GM23338 (cell line): ENCODE results near the gene ZNF727. TPM values are rescaled to one million over a fixed set of nuclear protein-coding genes. Genes with fewer than 3 reads are reported as not detected.

Source experiments
- ATAC-seq: fragments of 200-7000 bp; cut with Tn5 transposase; 3 replicates; pipeline ENCODE4 v1.9.1; 2020
- DNase-seq: peaks from one replicate; pipeline ENCODE4 v3.0.0-alpha.2; 2015; ENCODE audit warnings: low spot score
- H2AFZ ChIP-seq: fragments of 200-600 bp; sonication (generic); 2 replicates; pipeline ENCODE4 v1.8.0; 2016; ENCODE audit warnings: antibody characterized with exemption, mild to moderate bottlenecking, moderate library complexity
- H3F3A ChIP-seq: fragments of 200-600 bp; sonication (generic); replicated peaks from 2 replicates; pipeline ENCODE4 v1.8.0; 2017; ENCODE audit warnings: antibody characterized with exemption, mixed run types, low read depth
- H3K27ac ChIP-seq: fragments of 200-600 bp; sonication (generic); 2 replicates; pipeline ENCODE4 v1.6.1; 2016; ENCODE audit warnings: low read depth
- H3K27me3 ChIP-seq: fragments of 200-600 bp; sonication (generic); 2 replicates; pipeline ENCODE4 v1.8.0; 2016; ENCODE audit warnings: mild to moderate bottlenecking, mixed run types, moderate library complexity; ENCODE audit not compliant: insufficient read depth
- H3K36me3 ChIP-seq: fragments of 200-600 bp; sonication (generic); 2 replicates; pipeline ENCODE4 v1.8.0; 2016; ENCODE audit warnings: mild to moderate bottlenecking; ENCODE audit not compliant: insufficient read depth
- H3K4me1 ChIP-seq: fragments of 200-600 bp; sonication (generic); 2 replicates; pipeline ENCODE4 v1.8.0; 2016; ENCODE audit warnings: mild to moderate bottlenecking, moderate library complexity; ENCODE audit not compliant: insufficient read depth
- H3K4me2 ChIP-seq: fragments of 200-600 bp; sonication (generic); 2 replicates; pipeline ENCODE4 v1.7.1; 2017; ENCODE audit warnings: mixed run types
- H3K4me3 ChIP-seq: fragments of 200-600 bp; sonication (generic); 2 replicates; pipeline ENCODE4 v1.6.1; 2016; ENCODE audit warnings: mixed run types
- H3K79me2 ChIP-seq: fragments of 200-600 bp; sonication (generic); replicated peaks from 2 replicates; pipeline ENCODE4 v1.8.0; 2017; ENCODE audit warnings: mild to moderate bottlenecking; ENCODE audit not compliant: insufficient read depth
- H3K9me2 ChIP-seq: fragments of 200-600 bp; sonication (generic); 2 replicates; pipeline ENCODE4 v1.8.0; 2017; ENCODE audit not compliant: insufficient read depth
- H4K20me1 ChIP-seq: fragments of 200-600 bp; sonication (generic); replicated peaks from 2 replicates; pipeline ENCODE4 v1.8.0; 2017; ENCODE audit warnings: mild to moderate bottlenecking; ENCODE audit not compliant: insufficient read depth
- H3K27ac Mint-ChIP-seq: 2 replicates; pipeline ENCODE4 v1.8.0; 2020; ENCODE audit warnings: inconsistent platforms, mild to moderate bottlenecking, moderate library complexity, mixed read lengths
- H3K27me3 Mint-ChIP-seq: 3 replicates; pipeline ENCODE4 v1.8.0; 2022; ENCODE audit warnings: low read depth, mild to moderate bottlenecking, moderate library complexity, mixed read lengths, inconsistent platforms; ENCODE audit not compliant: insufficient read depth, poor library complexity
- H3K36me3 Mint-ChIP-seq: 3 replicates; pipeline ENCODE4 v1.8.0; 2021; ENCODE audit warnings: low read depth, mild to moderate bottlenecking, inconsistent platforms, moderate library complexity, mixed read lengths
- H3K4me1 Mint-ChIP-seq: 3 replicates; pipeline ENCODE4 v1.8.0; 2020; ENCODE audit warnings: mild to moderate bottlenecking, inconsistent platforms, mixed read lengths
- H3K4me3 Mint-ChIP-seq: 3 replicates; pipeline ENCODE4 v1.8.0; 2021; ENCODE audit warnings: moderate library complexity, mild to moderate bottlenecking, inconsistent platforms, mixed read lengths
- H3K9me3 Mint-ChIP-seq: 3 replicates; pipeline ENCODE4 v1.8.0; 2020; ENCODE audit warnings: moderate library complexity, mild to moderate bottlenecking, inconsistent platforms, mixed read lengths
- CREB1 ChIP-seq: fragments of 250-450 bp; sonication (Bioruptor Pico); IDR thresholded peaks from 2 replicates; pipeline ENCODE4 v1.5.0; 2020; ENCODE audit warnings: low read depth, mild to moderate bottlenecking, moderate library complexity
- EZH2phosphoT487 ChIP-seq: fragments of 200-600 bp; sonication (generic); IDR thresholded peaks from one replicate; pipeline ENCODE4 v1.8.1; 2018; ENCODE audit warnings: antibody characterized with exemption; ENCODE audit not compliant: unreplicated experiment
- NANOG ChIP-seq: IDR thresholded peaks from 2 replicates; pipeline ENCODE4 v1.6.1; 2016; ENCODE audit warnings: antibody characterized with exemption, borderline replicate concordance
- POLR2AphosphoS5 ChIP-seq: IDR thresholded peaks from 2 replicates; pipeline ENCODE4 v1.6.1; 2016; ENCODE audit warnings: antibody characterized with exemption, low read depth
- STAT1 ChIP-seq: IDR thresholded peaks from one replicate; pipeline ENCODE4 v1.6.1; 2016; ENCODE audit warnings: antibody characterized with exemption; ENCODE audit not compliant: unreplicated experiment
- ZNF114 ChIP-seq: fragments of 250-450 bp; sonication (Bioruptor Pico); IDR thresholded peaks from 2 replicates; pipeline ENCODE4 v1.5.0; 2020; ENCODE audit warnings: mild to moderate bottlenecking, moderate library complexity
- ZNF331 ChIP-seq: fragments of 250-450 bp; sonication (Bioruptor Pico); IDR thresholded peaks from 2 replicates; pipeline ENCODE4 v1.5.0; 2020; ENCODE audit warnings: low read depth, mild to moderate bottlenecking, moderate library complexity
- long read RNA-seq: library from polyadenylated mRNA; unstranded; transcript quantifications from one replicate; pipeline ENCODE4 v2.0.0, GENCODE V29; 2020; ENCODE audit not compliant: unreplicated experiment
- polyA plus RNA-seq: library from polyadenylated mRNA; unstranded; fragments of >200 nt; fragmentation: Nextera tagmentation; extraction: Ambion mirVana; gene quantifications from 2 replicates; pipeline ENCODE4 v1.2.1, GENCODE V29; 2016
- total RNA-seq: library from RNA; depleted of rRNA; stranded (reverse); fragments of >200 nt; shearing (Covaris generic); gene quantifications from 2 replicates; pipeline ENCODE4 v1.2.3, GENCODE V29; 2014; rRNA removed
- TF ChIP-seq, protein P1 (sequence below): fragments of 250-450 bp; sonication (Bioruptor Pico); IDR thresholded peaks from 2 replicates; pipeline ENCODE4 v1.5.0; 2020; ENCODE audit warnings: mild to moderate bottlenecking, moderate library complexity
- TF ChIP-seq, protein P2 (sequence below), 2 experiments: fragments of 200-600 bp in 1 of 2; sonication (generic) in 1 of 2; conservative IDR thresholded peaks; 2 replicates each; pipeline versions ENCODE4 v1.5.1 to v1.6.1; 2016 to 2017; ENCODE audit warnings: antibody characterized with exemption in 2 of 2, low read depth in 2 of 2, mild to moderate bottlenecking in 2 of 2, moderate library complexity in 1 of 2

ZNF727 gene
- not detected in 2 replicates for total RNA-seq
- not detected in 2 replicates for polyA plus RNA-seq
- long read RNA-seq = 0 reads

DNA sequence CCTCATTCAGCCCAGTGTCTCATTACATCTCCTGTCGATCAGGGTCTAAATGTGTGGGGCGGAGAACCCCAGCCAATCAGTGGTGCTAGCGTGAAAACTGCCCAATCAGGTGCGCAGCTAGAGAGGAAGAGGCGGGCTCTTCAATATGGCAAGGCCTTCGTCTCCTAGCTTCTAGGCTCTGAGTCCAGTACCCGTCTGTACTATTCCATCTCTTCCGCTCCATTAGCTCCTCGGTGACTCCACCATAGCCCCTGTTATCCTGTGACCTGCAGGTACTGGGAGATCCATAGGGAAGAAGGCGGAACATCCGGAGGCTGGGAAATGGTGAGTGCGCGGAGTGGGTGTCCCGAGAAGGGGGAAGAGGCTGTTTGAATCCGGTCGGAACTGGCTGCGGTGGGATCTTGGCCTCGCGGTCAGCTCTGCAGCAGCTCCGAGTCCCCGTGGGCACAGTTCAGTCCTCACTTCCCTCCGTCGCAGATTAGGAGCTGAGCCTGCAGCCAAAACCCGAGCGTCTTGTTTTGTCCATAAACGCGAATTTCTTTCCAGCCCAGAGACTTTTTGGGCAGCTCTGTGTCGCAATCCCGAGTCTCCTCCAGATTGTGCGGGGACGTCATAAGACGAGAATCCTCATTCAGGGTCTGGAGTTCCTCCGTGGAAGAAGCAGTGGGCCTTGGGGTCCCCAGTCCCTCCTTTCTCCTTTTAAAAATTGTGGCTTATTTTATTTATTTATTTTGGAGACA is at the start of gene ZNF727:
TSS of gene ZNF727 (plus strand) at position 134 of the 740 bp plus-strand sequence. CDS start at position 322, 188 bp downstream.
- no peak within 1 kb of the TSS for H2AFZ ChIP-seq
- no peak for DNase-seq
- H3K36me3 Mint-ChIP-seq = peaks cover 42% of the 10 kb centered on the region
- no peak for ATAC-seq
- H3K27ac ChIP-seq = no peak within 1 kb of the TSS
- H3K4me3 ChIP-seq = no peak within 1 kb of the TSS
- peaks cover 90% of the 10 kb centered on the region for H3K9me3 Mint-ChIP-seq
- no peaks in the 10 kb centered on the region for H3K4me1 Mint-ChIP-seq
- no peak within 1 kb of the TSS for H3K27ac Mint-ChIP-seq
- no peaks in the 10 kb centered on the region for H4K20me1 ChIP-seq
- H3K27me3 Mint-ChIP-seq = peaks cover 4% of the 10 kb centered on the region
- TF ChIP-seq ZNF331 = no peak
- TF ChIP-seq POLR2AphosphoS5 = no peak
- TF ChIP-seq, protein P1, sequence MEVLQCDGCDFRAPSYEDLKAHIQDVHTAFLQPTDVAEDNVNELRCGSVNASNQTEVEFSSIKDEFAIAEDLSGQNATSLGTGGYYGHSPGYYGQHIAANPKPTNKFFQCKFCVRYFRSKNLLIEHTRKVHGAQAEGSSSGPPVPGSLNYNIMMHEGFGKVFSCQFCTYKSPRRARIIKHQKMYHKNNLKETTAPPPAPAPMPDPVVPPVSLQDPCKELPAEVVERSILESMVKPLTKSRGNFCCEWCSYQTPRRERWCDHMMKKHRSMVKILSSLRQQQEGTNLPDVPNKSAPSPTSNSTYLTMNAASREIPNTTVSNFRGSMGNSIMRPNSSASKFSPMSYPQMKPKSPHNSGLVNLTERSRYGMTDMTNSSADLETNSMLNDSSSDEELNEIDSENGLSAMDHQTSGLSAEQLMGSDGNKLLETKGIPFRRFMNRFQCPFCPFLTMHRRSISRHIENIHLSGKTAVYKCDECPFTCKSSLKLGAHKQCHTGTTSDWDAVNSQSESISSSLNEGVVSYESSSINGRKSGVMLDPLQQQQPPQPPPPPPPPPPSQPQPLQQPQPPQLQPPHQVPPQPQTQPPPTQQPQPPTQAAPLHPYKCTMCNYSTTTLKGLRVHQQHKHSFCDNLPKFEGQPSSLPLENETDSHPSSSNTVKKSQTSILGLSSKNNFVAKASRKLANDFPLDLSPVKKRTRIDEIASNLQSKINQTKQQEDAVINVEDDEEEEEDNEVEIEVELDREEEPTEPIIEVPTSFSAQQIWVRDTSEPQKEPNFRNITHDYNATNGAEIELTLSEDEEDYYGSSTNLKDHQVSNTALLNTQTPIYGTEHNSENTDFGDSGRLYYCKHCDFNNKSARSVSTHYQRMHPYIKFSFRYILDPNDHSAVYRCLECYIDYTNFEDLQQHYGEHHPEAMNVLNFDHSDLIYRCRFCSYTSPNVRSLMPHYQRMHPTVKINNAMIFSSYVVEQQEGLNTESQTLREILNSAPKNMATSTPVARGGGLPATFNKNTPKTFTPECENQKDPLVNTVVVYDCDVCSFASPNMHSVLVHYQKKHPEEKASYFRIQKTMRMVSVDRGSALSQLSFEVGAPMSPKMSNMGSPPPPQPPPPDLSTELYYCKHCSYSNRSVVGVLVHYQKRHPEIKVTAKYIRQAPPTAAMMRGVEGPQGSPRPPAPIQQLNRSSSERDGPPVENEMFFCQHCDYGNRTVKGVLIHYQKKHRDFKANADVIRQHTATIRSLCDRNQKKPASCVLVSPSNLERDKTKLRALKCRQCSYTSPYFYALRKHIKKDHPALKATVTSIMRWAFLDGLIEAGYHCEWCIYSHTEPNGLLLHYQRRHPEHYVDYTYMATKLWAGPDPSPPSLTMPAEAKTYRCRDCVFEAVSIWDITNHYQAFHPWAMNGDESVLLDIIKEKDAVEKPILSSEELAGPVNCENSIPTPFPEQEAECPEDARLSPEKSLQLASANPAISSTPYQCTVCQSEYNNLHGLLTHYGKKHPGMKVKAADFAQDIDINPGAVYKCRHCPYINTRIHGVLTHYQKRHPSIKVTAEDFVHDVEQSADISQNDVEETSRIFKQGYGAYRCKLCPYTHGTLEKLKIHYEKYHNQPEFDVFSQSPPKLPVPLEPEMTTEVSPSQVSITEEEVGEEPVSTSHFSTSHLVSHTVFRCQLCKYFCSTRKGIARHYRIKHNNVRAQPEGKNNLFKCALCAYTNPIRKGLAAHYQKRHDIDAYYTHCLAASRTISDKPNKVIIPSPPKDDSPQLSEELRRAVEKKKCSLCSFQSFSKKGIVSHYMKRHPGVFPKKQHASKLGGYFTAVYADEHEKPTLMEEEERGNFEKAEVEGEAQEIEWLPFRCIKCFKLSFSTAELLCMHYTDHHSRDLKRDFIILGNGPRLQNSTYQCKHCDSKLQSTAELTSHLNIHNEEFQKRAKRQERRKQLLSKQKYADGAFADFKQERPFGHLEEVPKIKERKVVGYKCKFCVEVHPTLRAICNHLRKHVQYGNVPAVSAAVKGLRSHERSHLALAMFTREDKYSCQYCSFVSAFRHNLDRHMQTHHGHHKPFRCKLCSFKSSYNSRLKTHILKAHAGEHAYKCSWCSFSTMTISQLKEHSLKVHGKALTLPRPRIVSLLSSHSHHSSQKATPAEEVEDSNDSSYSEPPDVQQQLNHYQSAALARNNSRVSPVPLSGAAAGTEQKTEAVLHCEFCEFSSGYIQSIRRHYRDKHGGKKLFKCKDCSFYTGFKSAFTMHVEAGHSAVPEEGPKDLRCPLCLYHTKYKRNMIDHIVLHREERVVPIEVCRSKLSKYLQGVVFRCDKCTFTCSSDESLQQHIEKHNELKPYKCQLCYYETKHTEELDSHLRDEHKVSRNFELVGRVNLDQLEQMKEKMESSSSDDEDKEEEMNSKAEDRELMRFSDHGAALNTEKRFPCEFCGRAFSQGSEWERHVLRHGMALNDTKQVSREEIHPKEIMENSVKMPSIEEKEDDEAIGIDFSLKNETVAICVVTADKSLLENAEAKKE (CRISPR knock-in tag) = no peak
- no peak for TF ChIP-seq CREB1 (CRISPR knock-in tag)
- no peaks in the 10 kb centered on the region for H3F3A ChIP-seq
- H3K79me2 ChIP-seq = no peaks in the 10 kb centered on the region
- no peaks in the 10 kb centered on the region for H3K9me2 ChIP-seq
- H3K4me3 Mint-ChIP-seq = no peak within 1 kb of the TSS
- no peaks in the 10 kb centered on the region for H3K4me1 ChIP-seq
- H3K4me2 ChIP-seq = no peak within 1 kb of the TSS
- H3K36me3 ChIP-seq = peaks cover 6% of the 10 kb centered on the region; the same call in 1 of the 2 replicates
- H3K27me3 ChIP-seq = no peaks in the 10 kb centered on the region

DNA sequence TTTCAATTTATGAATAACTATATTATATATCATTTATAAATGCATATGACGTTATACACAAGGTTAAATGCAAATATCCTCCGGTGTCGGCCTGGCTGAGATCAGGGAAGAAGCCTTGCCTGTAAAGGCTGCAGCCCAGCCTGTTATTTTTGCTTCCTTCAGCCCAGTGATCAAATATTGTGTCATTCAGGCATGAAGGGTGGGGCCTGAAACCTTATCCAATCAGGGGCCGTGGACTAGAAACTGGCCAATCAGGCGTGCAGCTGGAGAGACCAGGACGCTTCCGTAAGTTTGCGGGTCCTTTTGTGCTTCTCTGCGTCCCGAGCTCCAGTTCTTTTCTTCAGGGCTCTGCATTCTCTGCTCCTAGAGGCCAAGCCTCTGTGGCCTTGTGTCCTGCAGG is 46.7 kb upstream of the ZNF727 start, which contains the start of gene ZNF722:
TSS of gene ZNF722 (plus strand) at position 301 of the 400 bp plus-strand sequence. CDS start 113 bp downstream, outside the sequence.
- H2AFZ ChIP-seq = no peak within 1 kb of the TSS
- no peaks in the 10 kb centered on the region for H3K27me3 ChIP-seq
- H3K79me2 ChIP-seq = no peaks in the 10 kb centered on the region
- H3K4me3 Mint-ChIP-seq = no peak within 1 kb of the TSS
- no peaks in the 10 kb centered on the region for H4K20me1 ChIP-seq
- no peaks in the 10 kb centered on the region for H3K27me3 Mint-ChIP-seq
- H3K4me3 ChIP-seq = no peak within 1 kb of the TSS
- H3K36me3 Mint-ChIP-seq = peaks cover 13% of the 10 kb centered on the region; the same call in 2 of the 3 replicates
- H3K4me1 ChIP-seq = no peaks in the 10 kb centered on the region
- no peak within 1 kb of the TSS for H3K4me2 ChIP-seq
- no peaks in the 10 kb centered on the region for H3F3A ChIP-seq
- H3K9me2 ChIP-seq = no peaks in the 10 kb centered on the region
- H3K9me3 Mint-ChIP-seq = peaks cover 91% of the 10 kb centered on the region
- peaks cover 7% of the 10 kb centered on the region; the same call in 1 of the 2 replicates for H3K36me3 ChIP-seq
- no peaks in the 10 kb centered on the region for H3K4me1 Mint-ChIP-seq
- DNase-seq = no peak
- no peak within 1 kb of the TSS for H3K27ac ChIP-seq
- no peak for ATAC-seq
- H3K27ac Mint-ChIP-seq = no peak within 1 kb of the TSS
- TF ChIP-seq STAT1 (no peak), ZNF114 (no peak), NANOG (no peak), EZH2phosphoT487 (no peak)
- TF ChIP-seq, protein P2, sequence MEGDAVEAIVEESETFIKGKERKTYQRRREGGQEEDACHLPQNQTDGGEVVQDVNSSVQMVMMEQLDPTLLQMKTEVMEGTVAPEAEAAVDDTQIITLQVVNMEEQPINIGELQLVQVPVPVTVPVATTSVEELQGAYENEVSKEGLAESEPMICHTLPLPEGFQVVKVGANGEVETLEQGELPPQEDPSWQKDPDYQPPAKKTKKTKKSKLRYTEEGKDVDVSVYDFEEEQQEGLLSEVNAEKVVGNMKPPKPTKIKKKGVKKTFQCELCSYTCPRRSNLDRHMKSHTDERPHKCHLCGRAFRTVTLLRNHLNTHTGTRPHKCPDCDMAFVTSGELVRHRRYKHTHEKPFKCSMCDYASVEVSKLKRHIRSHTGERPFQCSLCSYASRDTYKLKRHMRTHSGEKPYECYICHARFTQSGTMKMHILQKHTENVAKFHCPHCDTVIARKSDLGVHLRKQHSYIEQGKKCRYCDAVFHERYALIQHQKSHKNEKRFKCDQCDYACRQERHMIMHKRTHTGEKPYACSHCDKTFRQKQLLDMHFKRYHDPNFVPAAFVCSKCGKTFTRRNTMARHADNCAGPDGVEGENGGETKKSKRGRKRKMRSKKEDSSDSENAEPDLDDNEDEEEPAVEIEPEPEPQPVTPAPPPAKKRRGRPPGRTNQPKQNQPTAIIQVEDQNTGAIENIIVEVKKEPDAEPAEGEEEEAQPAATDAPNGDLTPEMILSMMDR (conservative IDR thresholded peaks at IDR 0.05; ENCODE audit: low read depth in 2 of 2) = no peak
